Activated T-cell treated with anti-CD3 and anti-CD28 coated beads, Interleukin-2, amount 50 U/mL, for 24 hours (primary cell): ENCODE data around the gene RAVER2.

ENCODE experiments used
- DNase-seq: peaks from one replicate; pipeline ENCODE4 v3.0.0-alpha.2; 2020
- H3K27ac Mint-ChIP-seq: 2 replicates; pipeline ENCODE4 v1.8.0; 2020; ENCODE audit warnings: mild to moderate bottlenecking, mixed read lengths
- H3K27me3 Mint-ChIP-seq: 2 replicates; pipeline ENCODE4 v1.8.0; 2020; ENCODE audit warnings: mixed read lengths
- H3K36me3 Mint-ChIP-seq: 2 replicates; pipeline ENCODE4 v1.8.0; 2020; ENCODE audit warnings: low read depth, mixed read lengths
- H3K4me1 Mint-ChIP-seq: 2 replicates; pipeline ENCODE4 v1.8.0; 2020; ENCODE audit warnings: low read depth, mixed read lengths
- H3K4me3 Mint-ChIP-seq: 2 replicates; pipeline ENCODE4 v1.8.0; 2020; ENCODE audit warnings: mild to moderate bottlenecking, moderate library complexity, mixed read lengths
- H3K9me3 Mint-ChIP-seq: 2 replicates; pipeline ENCODE4 v1.8.0; 2020; ENCODE audit warnings: mixed read lengths

The RAVER2 gene

DNA sequence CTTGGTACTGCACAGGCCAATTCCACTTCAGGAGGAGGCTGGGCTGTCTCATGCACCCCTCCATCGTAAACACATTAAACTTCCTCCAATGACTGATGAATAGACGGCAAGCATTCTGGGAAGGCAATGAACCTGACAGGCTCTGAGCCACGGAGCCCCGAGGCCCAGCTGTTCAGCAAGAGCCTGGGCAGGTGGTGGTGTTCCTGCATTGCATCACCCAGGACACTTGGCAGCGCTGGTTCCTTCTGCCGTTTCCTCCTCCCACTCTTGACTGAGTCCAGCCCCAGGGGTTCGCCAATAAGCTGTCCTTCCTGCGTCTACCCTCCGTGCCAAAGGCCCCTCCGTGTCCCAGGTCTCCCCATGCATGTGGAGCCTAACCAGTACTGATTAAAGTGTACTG is 111.7 kb downstream of the RAVER2 start:
- Mint-ChIP-seq H3K27me3 (no peaks in the 10 kb centered on the region), H3K4me3 (no peak overlapping the region), H3K9me3 (no peaks in the 10 kb centered on the region), H3K36me3 (peaks cover 95% of the 10 kb centered on the region), H3K27ac (peak overlapping the region; percentile 28), H3K4me1 (peaks cover 7% of the 10 kb centered on the region)
- DNase-seq: no peak

DNA sequence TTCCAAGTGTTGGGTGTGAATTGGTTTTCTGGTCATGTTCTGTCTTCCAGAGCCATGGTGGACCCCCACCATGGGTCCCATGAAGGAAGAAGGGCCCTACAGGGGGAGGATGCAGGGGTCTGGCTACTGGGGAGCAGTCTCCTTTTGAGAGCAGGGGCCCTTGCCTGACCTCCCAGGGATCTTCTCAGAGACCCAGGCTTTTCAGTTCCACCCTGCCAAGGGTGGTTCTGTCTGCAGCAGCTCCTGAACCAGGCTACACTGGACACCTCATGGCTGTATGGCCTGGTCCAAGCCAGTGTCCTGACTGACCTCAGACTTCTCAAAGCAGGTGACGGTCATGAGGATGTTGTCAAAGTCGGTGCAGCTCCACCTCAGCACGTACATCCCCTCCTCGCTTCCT is 112.5 kb downstream of the RAVER2 start:
- Mint-ChIP-seq H3K27me3 (no peaks in the 10 kb centered on the region), H3K4me3 (no peak overlapping the region), H3K27ac (peak overlapping the region; percentile 28), H3K4me1 (peaks cover 11% of the 10 kb centered on the region), H3K36me3 (peaks cover 95% of the 10 kb centered on the region), H3K9me3 (no peaks in the 10 kb centered on the region)
- no peak for DNase-seq

DNA sequence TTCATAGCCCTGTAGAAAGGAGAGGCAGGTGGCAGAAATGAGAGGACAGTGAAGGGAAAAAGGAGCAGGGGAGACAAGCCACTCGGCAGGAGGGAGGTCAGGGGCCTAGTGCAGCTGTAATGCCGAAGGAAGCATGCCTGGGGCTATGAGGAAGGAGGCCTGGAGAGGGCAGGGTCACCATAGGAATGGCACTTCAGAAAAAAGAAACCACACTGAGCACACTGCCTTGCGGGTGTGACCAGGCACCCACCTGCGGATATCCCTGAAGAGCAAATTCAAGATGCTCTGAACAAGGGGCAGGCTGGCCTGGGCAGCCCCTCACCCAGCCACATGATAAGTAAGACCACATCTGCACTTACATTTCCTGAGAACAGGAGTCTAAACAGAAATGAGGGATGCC is 116.7 kb downstream of the RAVER2 start:
- Mint-ChIP-seq H3K36me3 (peaks cover 84% of the 10 kb centered on the region), H3K4me1 (peaks cover 31% of the 10 kb centered on the region), H3K27me3 (no peaks in the 10 kb centered on the region), H3K9me3 (no peaks in the 10 kb centered on the region), H3K4me3 (no peak overlapping the region), H3K27ac (peak overlapping the region; percentile 76)
- DNase-seq: no peak

DNA sequence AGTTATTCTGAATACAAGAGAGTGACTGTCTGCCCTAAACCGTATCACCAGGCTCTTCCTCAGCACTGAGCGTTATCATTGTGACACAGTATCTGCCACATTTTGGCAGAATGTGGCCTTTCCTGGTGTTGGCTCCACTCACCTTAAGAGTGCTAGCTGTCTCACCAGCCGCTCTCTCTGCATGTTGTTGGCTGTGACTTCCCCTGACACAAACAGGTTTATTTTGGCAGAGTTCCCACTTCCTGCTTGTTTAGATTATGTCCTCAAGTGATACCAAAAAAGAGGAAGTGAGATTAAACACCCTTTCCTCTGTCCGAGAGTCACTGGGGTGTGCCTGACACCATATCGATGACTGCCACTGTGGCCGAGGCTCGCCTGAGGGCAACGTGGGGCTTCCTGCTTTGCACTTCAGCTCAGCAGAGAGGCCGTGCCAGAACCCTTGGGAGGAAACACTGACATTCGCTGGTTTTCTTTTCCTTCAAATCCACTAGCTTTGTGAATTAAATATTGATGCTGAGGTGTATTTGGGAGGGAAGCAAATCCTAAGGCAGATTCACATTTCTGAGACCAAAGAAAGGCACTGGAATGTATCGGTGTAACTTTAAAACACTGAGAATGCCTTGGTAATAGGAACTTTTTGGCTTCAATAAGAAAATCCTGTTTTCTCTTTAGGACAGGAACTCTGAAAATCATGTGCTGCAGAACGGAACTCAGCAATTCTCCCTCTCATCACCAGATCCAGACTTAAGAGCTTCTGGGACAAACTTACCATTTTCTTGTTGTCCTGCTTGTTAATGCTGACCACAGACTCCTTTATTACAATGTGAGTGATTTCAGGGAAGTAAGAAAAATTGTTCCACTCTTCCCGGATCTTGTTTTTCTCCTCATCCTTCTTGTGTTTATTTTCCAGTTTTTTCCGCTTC is 119.4 kb downstream of the RAVER2 start:
- no peaks in the 10 kb centered on the region for H3K9me3 Mint-ChIP-seq
- no peaks in the 10 kb centered on the region for H3K27me3 Mint-ChIP-seq
- peaks cover 84% of the 10 kb centered on the region for H3K36me3 Mint-ChIP-seq
- H3K4me1 Mint-ChIP-seq: peaks cover 31% of the 10 kb centered on the region
- peak; percentile 53 for DNase-seq
- peak overlapping the region; percentile 14 for H3K4me3 Mint-ChIP-seq
- peak overlapping the region; percentile 89 for H3K27ac Mint-ChIP-seq

DNA sequence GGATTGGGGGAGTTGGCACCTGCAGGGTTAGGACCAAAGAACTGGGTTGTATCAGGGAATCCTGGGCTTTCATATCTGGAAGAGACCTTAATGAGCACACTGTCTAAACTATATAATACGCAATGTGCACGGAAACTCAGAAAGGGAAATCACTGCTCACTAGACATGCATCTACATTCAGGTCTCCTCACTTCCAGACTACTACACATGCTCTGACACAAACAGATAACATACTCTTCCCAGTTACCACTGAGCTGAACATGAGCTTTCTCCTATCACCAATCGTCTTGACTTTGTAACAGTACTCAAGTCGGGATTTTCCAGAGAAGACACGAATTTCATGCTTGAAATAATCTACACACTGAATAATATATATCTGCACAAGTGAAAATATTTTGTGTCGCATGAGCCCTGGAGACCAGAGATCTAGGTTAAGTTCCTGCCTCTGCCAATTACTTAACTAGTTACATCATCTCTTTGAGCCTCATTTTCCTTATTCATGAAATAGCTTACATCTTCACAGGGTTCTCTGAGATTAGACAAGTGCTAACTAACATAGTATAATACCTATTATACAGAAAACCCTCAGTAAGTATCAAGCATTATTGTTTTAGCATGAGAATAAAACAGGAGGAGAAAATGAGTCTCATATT is 120.4 kb downstream of the RAVER2 start:
- Mint-ChIP-seq H3K4me1 (peaks cover 31% of the 10 kb centered on the region), H3K36me3 (peaks cover 84% of the 10 kb centered on the region), H3K9me3 (no peaks in the 10 kb centered on the region), H3K27ac (peak overlapping the region; percentile 89), H3K4me3 (peak overlapping the region; percentile 14), H3K27me3 (no peaks in the 10 kb centered on the region)
- no peak for DNase-seq

DNA sequence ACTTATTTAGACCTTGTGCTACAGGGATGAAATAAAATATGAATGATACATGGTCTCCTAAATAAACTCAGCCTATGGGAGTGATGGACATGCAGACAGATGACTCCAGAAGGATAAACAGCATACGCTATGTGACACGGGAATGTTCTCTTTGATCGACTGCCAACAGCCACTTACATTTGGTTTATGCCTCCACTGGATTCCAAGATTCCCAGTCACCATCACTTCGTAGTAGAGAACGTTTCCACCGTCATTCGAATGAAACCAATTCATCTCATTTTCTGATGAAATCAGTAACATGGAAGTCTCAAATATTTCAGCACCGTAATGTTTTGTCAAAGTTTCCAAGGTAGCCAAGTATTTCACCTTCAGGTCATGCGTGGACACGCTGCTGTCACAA is 121.8 kb downstream of the RAVER2 start:
- no peak overlapping the region for H3K4me3 Mint-ChIP-seq
- H3K36me3 Mint-ChIP-seq: peaks cover 88% of the 10 kb centered on the region
- peaks cover 25% of the 10 kb centered on the region for H3K4me1 Mint-ChIP-seq
- H3K27me3 Mint-ChIP-seq: no peaks in the 10 kb centered on the region
- no peaks in the 10 kb centered on the region for H3K9me3 Mint-ChIP-seq
- no peak for DNase-seq
- no peak overlapping the region for H3K27ac Mint-ChIP-seq

DNA sequence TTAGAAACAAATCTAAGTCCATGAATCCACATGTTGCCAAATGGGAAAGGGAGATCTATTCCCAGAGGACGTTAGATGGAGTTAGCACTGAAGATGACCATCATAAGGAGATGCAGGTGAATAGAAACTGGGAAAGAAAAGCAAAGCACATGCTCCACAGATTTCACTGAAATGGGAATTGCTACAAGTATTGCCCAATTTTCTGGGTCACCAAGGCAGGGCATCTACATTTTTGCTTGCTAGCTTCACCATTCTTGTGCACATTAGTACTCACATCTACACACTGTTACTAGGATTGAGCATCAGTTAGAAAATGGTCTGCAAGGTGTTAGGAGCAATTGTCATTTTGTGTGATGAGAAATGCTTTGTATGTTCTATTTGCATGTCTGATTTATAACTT is 122.4 kb downstream of the RAVER2 start:
- DNase-seq: no peak
- H3K4me3 Mint-ChIP-seq: no peak overlapping the region
- H3K9me3 Mint-ChIP-seq: no peaks in the 10 kb centered on the region
- no peak overlapping the region for H3K27ac Mint-ChIP-seq
- peaks cover 25% of the 10 kb centered on the region for H3K4me1 Mint-ChIP-seq
- peaks cover 88% of the 10 kb centered on the region for H3K36me3 Mint-ChIP-seq
- H3K27me3 Mint-ChIP-seq: no peaks in the 10 kb centered on the region

DNA sequence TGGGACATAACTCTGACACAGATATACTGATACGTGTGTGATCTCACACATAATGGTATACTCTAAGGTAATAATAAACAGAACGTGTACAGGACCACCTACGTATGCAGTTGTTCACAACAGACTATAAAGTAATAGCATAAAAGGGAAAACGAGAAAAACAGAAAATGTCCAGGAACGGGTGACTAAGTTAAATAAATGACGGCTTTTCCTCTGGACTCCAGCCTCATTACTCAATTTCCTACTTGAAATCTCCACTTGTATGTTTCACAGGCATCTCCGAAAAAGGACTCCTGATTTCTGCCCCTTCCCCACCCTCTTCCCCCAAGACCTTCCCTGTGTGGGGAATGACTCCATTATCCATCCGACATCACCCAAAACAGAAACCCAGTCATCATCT is 126.4 kb downstream of the RAVER2 start:
- Mint-ChIP-seq H3K4me1 (peaks cover 25% of the 10 kb centered on the region), H3K4me3 (no peak overlapping the region), H3K27me3 (no peaks in the 10 kb centered on the region), H3K9me3 (no peaks in the 10 kb centered on the region), H3K27ac (peak overlapping the region; percentile 7), H3K36me3 (peaks cover 96% of the 10 kb centered on the region)
- DNase-seq: no peak

DNA sequence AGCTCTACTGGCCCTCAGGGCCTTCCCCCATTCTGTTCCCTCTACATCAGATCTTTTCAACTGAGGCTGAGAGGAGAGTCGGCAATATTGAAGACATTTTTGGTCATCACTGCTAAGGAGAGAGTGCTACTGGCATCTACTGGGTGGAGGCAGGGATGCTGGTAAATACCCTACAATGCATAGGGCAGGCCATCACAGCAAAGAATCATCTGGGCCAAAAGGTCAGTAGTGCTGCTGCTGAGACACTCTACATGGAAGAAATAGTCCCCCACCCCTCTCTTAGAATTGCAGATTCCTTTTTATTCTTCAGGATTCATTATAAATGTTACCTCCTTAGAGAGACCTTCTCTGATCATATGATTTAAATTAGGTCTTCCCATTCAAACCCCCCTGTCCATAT is 127.2 kb downstream of the RAVER2 start:
- no peak for DNase-seq
- Mint-ChIP-seq H3K36me3 (peaks cover 99% of the 10 kb centered on the region), H3K27me3 (no peaks in the 10 kb centered on the region), H3K4me3 (no peak overlapping the region), H3K9me3 (no peaks in the 10 kb centered on the region), H3K27ac (no peak overlapping the region), H3K4me1 (peaks cover 33% of the 10 kb centered on the region)

DNA sequence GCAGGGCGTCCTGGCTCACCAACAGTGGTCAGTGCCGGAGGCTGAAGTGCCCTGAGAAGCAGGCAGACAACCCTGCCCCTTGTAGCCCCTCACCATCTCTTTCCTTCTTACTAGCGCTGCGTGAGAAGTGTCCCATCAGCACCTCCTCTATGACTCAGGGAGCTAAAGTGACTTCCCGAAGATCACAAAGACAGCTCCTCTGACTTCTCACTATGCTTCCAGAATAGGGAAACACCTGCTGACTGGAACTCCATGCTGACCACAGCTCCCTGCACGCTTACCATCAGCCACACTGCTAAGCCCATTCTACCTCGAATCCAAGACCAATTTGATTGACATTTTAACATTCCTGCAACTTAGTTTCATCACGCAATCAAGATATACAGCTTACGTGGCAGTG is 128.7 kb downstream of the RAVER2 start:
- H3K9me3 Mint-ChIP-seq: no peaks in the 10 kb centered on the region
- peaks cover 46% of the 10 kb centered on the region for H3K4me1 Mint-ChIP-seq
- no peaks in the 10 kb centered on the region for H3K27me3 Mint-ChIP-seq
- no peak for DNase-seq
- H3K27ac Mint-ChIP-seq: no peak overlapping the region
- no peak overlapping the region for H3K4me3 Mint-ChIP-seq
- H3K36me3 Mint-ChIP-seq: peaks cover 97% of the 10 kb centered on the region

DNA sequence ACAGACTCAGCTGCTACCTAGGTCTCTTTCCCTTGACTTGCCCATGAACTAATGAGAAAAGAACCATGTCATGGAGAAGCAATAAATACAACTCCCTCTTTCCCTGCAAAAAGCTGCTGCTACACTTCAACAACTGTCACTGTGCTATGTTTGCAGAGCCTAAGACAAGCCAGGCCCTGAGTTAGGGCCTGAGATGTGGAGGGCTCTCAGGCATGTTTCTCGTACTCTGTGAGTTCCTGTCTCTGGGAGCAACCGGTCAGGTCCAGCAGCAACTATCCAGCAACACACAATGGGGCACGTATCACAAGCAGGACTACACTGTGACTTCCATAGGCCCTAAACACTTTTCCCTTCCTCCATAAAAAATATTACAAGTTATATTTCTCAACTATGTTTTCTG is 129.8 kb downstream of the RAVER2 start:
- no peak for DNase-seq
- Mint-ChIP-seq H3K27ac (no peak overlapping the region), H3K4me3 (no peak overlapping the region), H3K9me3 (no peaks in the 10 kb centered on the region), H3K4me1 (peaks cover 56% of the 10 kb centered on the region), H3K36me3 (peaks cover 94% of the 10 kb centered on the region), H3K27me3 (no peaks in the 10 kb centered on the region)

DNA sequence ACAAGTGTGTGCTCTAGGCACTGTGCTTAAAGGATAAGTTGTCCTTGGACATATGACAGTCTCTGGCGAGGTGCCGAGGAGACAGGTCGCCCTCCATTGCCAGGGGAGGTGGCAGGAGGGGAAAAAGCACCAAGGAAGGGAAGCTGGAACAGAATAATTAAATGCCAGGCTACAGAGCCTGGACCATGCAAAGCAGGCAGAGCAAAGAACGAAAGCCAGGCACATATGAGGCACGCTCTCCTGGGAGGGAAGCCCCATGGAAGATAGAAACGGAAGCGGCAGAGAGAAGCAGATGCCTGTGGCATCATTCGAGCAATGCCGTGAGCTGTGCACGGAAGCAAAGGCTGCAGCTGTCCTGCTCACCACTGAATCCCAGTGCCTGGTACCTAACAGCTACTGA is 130.2 kb downstream of the RAVER2 start:
- H3K36me3 Mint-ChIP-seq: peaks cover 91% of the 10 kb centered on the region
- peak overlapping the region; percentile 47 for H3K27ac Mint-ChIP-seq
- no peaks in the 10 kb centered on the region for H3K9me3 Mint-ChIP-seq
- no peak for DNase-seq
- no peak overlapping the region for H3K4me3 Mint-ChIP-seq
- peaks cover 58% of the 10 kb centered on the region for H3K4me1 Mint-ChIP-seq
- H3K27me3 Mint-ChIP-seq: no peaks in the 10 kb centered on the region

DNA sequence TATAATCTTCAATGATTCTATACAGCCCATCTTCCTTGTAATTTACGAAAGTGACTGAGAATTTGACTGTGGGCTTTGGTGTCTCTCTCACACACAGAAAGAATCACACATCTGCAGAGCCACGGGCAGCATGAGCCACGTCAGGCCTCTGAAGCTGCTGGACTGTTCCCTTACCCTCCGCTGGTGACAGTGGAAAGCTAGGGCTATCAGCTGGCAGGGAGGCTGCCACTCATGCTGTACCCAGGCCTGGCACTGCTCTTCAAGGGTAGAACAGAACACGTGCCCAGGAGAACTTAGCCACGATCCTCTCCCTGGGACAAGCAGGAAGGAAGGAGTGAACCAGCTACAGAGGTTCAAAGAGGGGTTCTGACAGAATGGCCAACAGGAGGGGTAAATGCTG is 130.7 kb downstream of the RAVER2 start:
- Mint-ChIP-seq H3K36me3 (peaks cover 91% of the 10 kb centered on the region), H3K27me3 (no peaks in the 10 kb centered on the region), H3K9me3 (no peaks in the 10 kb centered on the region), H3K27ac (peak overlapping the region; percentile 18), H3K4me1 (peaks cover 62% of the 10 kb centered on the region), H3K4me3 (no peak overlapping the region)
- no peak for DNase-seq

DNA sequence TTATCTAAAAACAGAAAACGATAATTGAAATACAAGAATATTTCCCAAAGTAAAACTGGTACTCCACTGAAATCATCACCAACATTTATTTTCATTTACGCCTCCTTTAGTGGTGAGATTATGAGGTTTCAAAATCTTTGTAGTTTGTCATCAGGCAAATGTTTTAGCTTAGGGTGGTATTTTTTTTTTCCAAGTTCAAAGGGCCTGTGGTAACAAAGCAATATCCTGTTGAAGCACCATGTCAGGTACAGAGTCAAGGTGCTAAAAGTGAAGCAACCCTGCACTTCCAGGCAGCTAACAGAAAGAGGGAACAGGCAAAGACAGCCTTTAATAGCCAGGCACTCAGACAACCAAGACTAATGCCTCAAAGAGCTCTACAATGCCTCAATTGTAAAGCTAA is 132.3 kb downstream of the RAVER2 start:
- Mint-ChIP-seq H3K4me3 (peak overlapping the region; percentile 25), H3K27me3 (no peaks in the 10 kb centered on the region), H3K36me3 (peaks cover 86% of the 10 kb centered on the region), H3K27ac (peak overlapping the region; percentile 82), H3K9me3 (no peaks in the 10 kb centered on the region), H3K4me1 (peaks cover 68% of the 10 kb centered on the region)
- no peak for DNase-seq

DNA sequence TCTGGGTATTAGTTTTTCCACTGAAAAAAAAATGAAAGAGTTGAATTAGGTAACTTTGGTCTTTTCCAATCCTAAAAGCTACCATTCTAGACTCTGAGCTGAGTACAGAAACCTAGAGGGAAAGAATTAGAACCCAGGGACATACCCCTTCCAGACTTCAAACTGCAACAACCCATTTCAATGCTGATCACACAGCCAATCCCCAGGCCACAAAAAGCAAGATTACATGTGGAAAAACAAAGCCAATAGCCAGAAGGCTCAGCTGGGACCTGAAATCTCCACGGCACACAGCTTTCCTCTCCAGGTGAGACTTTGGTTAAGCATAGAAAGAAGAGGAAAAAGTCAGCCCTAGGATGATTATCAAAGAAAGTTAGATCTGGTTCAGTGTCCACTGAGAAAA is 132.7 kb downstream of the RAVER2 start:
- peaks cover 71% of the 10 kb centered on the region for H3K4me1 Mint-ChIP-seq
- H3K27ac Mint-ChIP-seq: peak overlapping the region; percentile 60
- DNase-seq: no peak
- H3K27me3 Mint-ChIP-seq: no peaks in the 10 kb centered on the region
- H3K36me3 Mint-ChIP-seq: peaks cover 85% of the 10 kb centered on the region
- H3K9me3 Mint-ChIP-seq: no peaks in the 10 kb centered on the region
- H3K4me3 Mint-ChIP-seq: peak overlapping the region; percentile 19
